ENCODE results near the gene HLA-DOA.

- TF ChIP-seq, protein P1, sequence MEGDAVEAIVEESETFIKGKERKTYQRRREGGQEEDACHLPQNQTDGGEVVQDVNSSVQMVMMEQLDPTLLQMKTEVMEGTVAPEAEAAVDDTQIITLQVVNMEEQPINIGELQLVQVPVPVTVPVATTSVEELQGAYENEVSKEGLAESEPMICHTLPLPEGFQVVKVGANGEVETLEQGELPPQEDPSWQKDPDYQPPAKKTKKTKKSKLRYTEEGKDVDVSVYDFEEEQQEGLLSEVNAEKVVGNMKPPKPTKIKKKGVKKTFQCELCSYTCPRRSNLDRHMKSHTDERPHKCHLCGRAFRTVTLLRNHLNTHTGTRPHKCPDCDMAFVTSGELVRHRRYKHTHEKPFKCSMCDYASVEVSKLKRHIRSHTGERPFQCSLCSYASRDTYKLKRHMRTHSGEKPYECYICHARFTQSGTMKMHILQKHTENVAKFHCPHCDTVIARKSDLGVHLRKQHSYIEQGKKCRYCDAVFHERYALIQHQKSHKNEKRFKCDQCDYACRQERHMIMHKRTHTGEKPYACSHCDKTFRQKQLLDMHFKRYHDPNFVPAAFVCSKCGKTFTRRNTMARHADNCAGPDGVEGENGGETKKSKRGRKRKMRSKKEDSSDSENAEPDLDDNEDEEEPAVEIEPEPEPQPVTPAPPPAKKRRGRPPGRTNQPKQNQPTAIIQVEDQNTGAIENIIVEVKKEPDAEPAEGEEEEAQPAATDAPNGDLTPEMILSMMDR (IDR thresholded peaks at IDR 0.05; ENCODE audit: low read depth, low read length, missing input control), result no peak
- TF ChIP-seq YY1 (IDR thresholded peaks at IDR 0.05) (no peak), HNF4G (IDR thresholded peaks at IDR 0.05) (no peak)
These were observed 25.9 kb downstream of the HLA-DOA start for GRCh38 chr6:32983493-32983848.

All from liver (tissue), 3 donors.